Heart left ventricle (tissue), 13 donors: ENCODE data around the gene CTNNBIP1.
"Not testable (repeated sequence)": the region's sequence is repeated elsewhere in the genome, so short reads cannot be mapped to it uniquely, and the experiment has no call there.

Source experiments
- POLR2A ChIP-seq, 2 donors: fragments of 450-650 bp; IDR thresholded peaks; one replicate each; pipeline ENCODE4 v1.6.1; 2017; ENCODE audit warnings: antibody characterized with exemption in 2 of 2, mild to moderate bottlenecking in 2 of 2, moderate library complexity in 2 of 2
- TF ChIP-seq, protein P1 (sequence below), 12 donors: fragments of 200-600 bp; sonication (generic) in 4 of 12; IDR thresholded peaks; one replicate each; pipeline versions ENCODE4 v1.5.0 to v1.8.0; 2018 to 2022; ENCODE audit warnings: antibody characterized with exemption in 12 of 12, mild to moderate bottlenecking in 5 of 12
- donor health status: ischemic (EF 13 %, LVEDD 7.1; RV severe dilation, severe dysfunction).
- donor health status: DM: no; HTN: yes; CAD: no.
- donor health status: DM: no; HTN: no; CAD: no.
- donor health status: ischemic (EF 25% LVEDD 6.9; RV normal size, moderate dysfunction).
- donor health status: ischemic (EF 25% LVEDD 5.7; RV mildly dilated, moderate dysfunction).
- donor health status: ischemic (EF 35%, LVEDD 5.7; RV mildly dilated, moderate dysfunction).
- donor health status: nonischemic (EF 11% LVEDD 7.7; RV severe dilation, severe dysfunction).
- donor health status: DM: yes; HTN: yes; CAD: no.
- donor health status: PGD.
- donor health status: ischemic (EF 29% LVEDD 5.4; RV normal size, mild dysfunction).
- donor health status: nonischemic (EF 23%, LVEDD 6.1; RV moderate dilation, normal function).

DNA sequence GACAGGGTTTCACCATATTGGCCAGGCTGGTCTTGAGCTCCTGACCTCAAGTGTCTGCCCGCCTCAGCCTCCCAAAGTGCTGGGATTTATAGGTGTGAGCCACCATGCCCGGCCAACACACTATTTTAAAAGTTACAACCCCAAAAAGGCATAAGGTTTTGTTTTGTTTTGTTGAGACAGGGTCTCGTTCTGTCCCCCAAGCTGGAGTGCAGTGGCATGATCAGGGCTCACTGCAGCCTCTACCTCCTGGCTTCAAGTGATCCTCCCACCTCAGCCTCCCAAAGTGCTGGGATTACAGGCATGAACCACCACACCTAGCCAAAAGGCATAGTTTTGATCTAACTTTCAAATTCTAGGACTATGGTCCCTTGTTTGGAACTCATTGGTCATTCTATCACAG is 7.4 kb upstream of the CTNNBIP1 start:
- TF ChIP-seq, protein P1, sequence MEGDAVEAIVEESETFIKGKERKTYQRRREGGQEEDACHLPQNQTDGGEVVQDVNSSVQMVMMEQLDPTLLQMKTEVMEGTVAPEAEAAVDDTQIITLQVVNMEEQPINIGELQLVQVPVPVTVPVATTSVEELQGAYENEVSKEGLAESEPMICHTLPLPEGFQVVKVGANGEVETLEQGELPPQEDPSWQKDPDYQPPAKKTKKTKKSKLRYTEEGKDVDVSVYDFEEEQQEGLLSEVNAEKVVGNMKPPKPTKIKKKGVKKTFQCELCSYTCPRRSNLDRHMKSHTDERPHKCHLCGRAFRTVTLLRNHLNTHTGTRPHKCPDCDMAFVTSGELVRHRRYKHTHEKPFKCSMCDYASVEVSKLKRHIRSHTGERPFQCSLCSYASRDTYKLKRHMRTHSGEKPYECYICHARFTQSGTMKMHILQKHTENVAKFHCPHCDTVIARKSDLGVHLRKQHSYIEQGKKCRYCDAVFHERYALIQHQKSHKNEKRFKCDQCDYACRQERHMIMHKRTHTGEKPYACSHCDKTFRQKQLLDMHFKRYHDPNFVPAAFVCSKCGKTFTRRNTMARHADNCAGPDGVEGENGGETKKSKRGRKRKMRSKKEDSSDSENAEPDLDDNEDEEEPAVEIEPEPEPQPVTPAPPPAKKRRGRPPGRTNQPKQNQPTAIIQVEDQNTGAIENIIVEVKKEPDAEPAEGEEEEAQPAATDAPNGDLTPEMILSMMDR (IDR thresholded peaks at IDR 0.05): not testable (repeated sequence)
- not testable (repeated sequence) for TF ChIP-seq POLR2A (IDR thresholded peaks at IDR 0.05)
